Measurements from ENCODE around the gene GAS1.

The GAS1 gene

GRCh38 chr9:86965636-86966395, 18.5 kb upstream of the GAS1 start:
- no peak for DNase-seq (ENCODE audit: low read depth, low spot score)

- no peak for DNase-seq (ENCODE audit: low read depth, low spot score)
Measured at GRCh38 chr9:86962692-86963091, 15.4 kb upstream of the GAS1 start.

GRCh38 chr9:86960938-86961337, 13.6 kb upstream of the GAS1 start:
- DNase-seq (ENCODE audit: low read depth, low spot score) = no peak

DNA sequence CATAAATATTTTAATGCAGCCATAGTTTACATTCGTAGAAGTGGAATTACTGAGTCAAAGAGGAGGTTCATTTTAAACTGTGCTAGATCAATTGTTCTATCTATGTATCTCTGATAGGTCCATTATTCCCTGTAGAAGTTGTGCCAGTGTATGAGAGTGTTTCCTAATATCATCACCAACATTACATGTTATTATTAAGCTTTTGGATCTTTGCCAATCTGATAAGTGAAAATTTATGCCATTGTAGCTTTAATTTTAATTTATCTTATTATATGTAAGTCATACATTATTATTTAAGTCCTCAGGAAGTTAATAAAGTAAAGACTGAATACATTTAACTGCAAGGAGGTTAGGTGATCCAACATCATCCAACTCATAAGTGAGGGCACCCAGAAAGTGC, 10.9 kb upstream of the GAS1 start:
- DNase-seq (ENCODE audit: low read depth, low spot score) = no peak

DNA sequence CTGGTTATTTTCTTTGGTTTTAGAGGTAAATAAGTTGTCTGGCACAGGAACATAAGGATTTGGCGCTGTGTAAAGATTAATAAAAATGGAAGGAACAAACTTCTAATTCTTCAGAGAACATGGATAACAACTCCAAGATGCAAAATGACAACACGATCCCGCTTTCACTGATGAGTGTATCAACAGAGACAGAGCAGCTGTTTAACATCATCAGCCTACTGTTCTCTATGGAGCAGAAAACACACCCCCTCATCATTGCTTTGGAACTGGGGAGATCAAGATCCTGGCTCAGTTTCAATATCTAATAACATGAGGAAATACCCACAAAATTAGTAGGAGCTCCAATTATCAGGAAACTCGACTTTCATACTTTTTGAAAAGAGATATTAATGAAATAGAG, 8.3 kb upstream of the GAS1 start:
- DNase-seq (ENCODE audit: low read depth, low spot score) = no peak

DNA sequence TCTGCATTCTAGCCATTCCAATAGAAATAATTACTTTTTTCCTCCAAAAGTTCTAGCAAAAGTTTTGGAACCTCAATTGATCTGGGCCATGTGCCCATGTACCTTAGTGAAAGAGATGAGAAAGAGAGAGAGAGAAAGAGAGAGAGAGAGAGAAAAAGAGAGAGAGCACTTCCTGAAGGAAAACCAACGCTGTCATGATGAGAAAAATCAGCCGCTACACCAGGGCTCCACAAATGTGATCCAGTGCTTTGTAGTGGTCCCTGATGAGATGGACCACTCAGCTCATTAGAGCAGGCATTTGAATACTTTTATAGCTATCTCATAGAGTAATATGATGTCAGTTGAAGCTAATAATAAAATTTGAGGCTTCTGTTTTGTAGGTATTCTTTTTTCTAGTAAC, 7.7 kb upstream of the GAS1 start:
- no peak for DNase-seq (ENCODE audit: low read depth, low spot score)

GRCh38 chr9:86953181-86953580, 5.9 kb upstream of the GAS1 start:
- no peak for DNase-seq (ENCODE audit: low read depth, low spot score)

GRCh38 chr9:86948074-86948929, 996 bp upstream of the GAS1 start:
- DNase-seq (ENCODE audit: low read depth, low spot score) = peak; percentile 41

DNA sequence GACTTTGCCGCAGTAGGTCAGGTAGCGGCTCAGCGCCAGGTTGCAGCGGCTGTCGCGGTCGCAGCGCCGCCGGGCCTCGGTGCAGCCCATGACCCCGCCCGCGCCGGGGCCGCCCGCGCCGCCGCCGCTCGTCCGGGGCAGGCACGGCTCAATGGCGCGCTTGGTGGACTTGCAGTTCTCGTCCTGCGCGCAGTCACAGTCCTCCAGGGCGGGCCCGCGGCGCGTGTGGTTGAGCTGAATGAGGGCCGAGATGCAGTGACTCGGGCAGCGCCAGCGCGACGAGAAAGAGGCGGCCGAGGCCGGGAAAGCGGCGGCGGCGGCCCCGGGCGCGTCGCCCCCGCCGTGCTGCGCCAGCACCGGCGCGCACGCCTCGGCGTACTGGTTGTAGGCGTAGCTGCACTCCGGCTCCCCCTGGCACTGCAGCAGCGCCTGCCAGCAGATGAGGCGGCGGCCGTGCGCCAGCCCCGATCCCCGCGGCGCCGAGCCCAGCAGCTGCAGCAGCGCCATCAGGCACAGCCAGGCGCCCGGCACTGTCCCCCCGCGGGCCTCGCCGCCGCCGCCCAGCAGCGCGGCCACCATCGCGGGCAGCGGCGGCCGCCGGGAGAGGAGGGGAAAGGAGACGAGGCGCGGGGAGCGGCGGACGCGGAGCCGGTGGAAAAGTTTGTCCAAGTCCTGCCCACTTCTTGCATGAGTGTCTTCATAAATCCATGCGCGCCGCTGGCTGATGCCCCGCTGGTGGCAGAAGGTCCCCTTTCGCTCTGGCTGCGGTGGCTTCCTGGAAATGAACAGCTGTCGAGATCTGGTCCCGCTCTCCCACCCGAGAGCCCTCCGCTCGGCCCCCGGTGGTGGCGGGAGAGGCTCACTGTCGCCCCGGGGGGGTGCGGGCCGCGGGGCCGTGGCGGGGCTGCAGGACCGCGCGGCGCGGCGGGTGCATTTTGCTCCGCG, 833 bp downstream of the GAS1 start:
- no peak for DNase-seq (ENCODE audit: low read depth, low spot score)

GRCh38 chr9:86945728-86946200, 1.5 kb downstream of the GAS1 start:
- no peak for DNase-seq (ENCODE audit: low read depth, low spot score)

- DNase-seq (ENCODE audit: low read depth, low spot score) = no peak
Measured at GRCh38 chr9:86944796-86945727, 2.2 kb downstream of the GAS1 start.

GRCh38 chr9:86943201-86944113, 3.8 kb downstream of the GAS1 start:
- no peak for DNase-seq (ENCODE audit: low read depth, low spot score)

- DNase-seq (ENCODE audit: low read depth, low spot score) = no peak
Measured at GRCh38 chr9:86942281-86943200, 4.8 kb downstream of the GAS1 start.

DNA sequence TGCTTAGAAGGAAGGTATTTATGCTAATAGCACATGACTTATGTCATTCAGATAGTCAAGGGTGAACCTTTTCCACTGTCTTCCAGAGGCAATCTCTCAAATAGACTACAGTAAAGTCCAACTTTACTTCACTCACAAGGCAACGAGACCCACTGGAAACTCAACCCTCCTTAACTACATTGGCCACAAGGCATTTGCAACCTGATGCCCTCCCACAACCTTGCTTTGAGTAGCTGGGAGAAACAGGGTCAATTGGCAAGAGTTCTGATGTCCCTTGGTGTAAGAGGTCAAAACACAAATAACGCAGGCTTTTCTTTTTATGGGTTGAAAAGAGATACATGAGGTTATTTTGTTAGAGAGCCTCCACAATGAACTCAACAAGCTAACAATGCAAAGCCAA, 6.1 kb downstream of the GAS1 start:
- no peak for DNase-seq (ENCODE audit: low read depth, low spot score)

DNA sequence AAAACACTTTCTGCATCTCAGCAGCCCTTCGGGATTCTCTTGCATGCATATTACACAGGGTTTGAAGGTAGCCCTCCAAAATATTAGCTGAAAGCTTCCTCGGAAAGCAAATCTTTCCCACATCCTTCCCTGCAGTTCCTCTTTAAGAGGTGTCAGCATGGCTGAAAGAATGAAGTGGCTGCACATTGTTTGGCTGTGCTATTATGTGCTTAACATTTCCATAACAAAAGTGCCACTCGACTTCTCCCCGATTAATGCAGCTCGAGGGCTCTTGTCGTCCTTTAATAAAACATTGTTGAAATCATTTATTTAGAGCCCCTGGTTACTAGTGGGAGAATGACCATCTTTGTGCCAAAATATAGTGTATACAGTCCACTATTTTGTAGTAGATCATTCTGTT, 6.5 kb downstream of the GAS1 start:
- no peak for DNase-seq (ENCODE audit: low read depth, low spot score)

DNA sequence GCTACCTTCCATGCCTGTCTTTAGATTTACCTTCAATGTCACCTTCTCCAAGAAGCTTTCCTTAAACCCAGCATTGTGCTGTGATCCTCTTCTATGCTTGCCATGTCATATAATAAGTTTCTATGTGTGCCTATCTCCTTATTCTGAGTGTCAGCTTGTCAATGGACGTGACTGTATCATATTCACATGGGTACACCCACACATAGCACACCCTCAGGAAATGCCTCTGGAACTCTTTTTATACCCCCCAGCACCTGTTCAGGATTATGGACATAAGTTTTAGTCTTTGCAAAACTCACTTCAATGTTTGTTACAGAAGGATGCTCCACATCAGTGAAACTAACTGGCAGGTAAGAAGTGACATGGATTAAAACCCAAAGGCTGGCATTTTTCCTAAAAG, 7.4 kb downstream of the GAS1 start:
- DNase-seq (ENCODE audit: low read depth, low spot score) = no peak

DNA sequence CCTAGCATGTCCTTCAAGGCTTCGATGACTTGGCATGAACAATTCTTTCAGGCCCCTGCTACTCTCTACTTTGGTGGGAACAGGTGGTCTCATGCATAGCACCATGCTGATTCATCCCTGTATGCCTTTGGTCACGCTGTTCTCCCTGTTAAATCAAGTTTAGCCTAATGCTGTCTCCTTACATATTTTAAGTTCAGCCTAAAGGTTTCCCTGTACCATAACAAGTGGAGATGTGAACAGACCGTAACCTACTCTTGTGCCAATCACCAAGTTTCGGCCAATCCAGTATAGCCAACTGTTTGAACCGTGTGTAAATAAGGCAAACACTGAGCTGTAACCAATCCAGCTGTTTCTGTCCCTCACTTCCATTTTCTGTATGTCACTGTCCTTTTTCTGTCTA, 8.0 kb downstream of the GAS1 start:
- DNase-seq (ENCODE audit: low read depth, low spot score) = no peak

DNA sequence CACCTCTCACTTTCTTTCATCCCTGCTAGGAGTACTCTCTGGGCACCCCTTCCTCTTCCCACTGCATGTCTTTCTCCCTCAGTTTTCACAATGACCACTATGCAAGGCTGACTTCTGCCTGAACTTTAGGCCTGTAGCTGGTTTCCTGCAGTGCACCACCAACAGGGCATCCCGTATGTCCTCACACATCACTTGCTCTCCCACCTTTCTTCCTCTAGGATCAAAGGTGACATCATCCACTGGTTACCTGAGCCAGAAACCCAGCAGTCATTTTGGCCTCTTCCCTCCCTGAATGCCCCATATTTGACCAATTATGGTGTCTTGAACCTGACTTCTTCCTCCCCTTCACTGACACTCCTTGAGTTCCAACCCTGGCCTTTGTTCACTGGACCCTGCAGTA, 8.5 kb downstream of the GAS1 start:
- DNase-seq (ENCODE audit: low read depth, low spot score) = no peak

DNA sequence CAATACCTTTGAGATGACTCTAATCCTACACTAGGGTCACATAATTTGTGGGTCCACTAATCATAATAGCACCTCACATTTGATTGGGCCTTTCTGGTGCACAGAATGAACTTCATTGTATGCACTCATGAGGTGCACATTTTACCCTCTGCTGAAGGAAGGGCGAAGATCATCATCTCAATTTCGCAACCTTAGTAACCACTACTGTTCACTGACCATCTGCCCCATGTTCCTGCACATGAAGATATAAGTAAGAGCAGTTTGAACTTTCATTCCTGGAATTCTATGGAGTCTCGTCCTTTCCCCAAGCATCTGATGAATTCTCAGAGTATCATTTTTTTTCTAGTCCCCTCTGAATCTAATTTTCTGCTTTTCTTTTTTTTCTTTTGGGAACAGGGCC, 21.2 kb downstream of the GAS1 start:
- DNase-seq (ENCODE audit: low read depth, low spot score) = no peak
